GM18519 (cell line): ENCODE data around the gene NAIF1.
A peak's percentile ranks its signal among the peaks of the same experiment; 100 is the strongest.
"Not testable (repeated sequence)": the region's sequence is repeated elsewhere in the genome, so short reads cannot be mapped to it uniquely, and the experiment has no call there.

Source experiments
- ATAC-seq: cut with Tn5 transposase; IDR thresholded peaks from one replicate; pipeline ENCODE4 v1.9.1; 2021; ENCODE audit warnings: mild to moderate bottlenecking, moderate library complexity; ENCODE audit not compliant: unreplicated experiment, low FRiP score

The NAIF1 gene

GRCh38 chr9:128088253-128088945 is 21.3 kb upstream of the NAIF1 start:
- ATAC-seq = no peak

- ATAC-seq = no peak
Observed at GRCh38 chr9:128087262-128087661, 20.1 kb upstream of the NAIF1 start.

GRCh38 chr9:128085943-128086342 is 18.8 kb upstream of the NAIF1 start:
- no peak for ATAC-seq

- no peak for ATAC-seq
Observed at GRCh38 chr9:128084746-128085145, 17.6 kb upstream of the NAIF1 start.

- ATAC-seq = no peak
Observed at GRCh38 chr9:128082151-128082550, 15.0 kb upstream of the NAIF1 start.

GRCh38 chr9:128081056-128081455 is 13.9 kb upstream of the NAIF1 start:
- no peak for ATAC-seq

- ATAC-seq = no peak
Observed at GRCh38 chr9:128080206-128080605, 13.1 kb upstream of the NAIF1 start.

- ATAC-seq = no peak
Observed at GRCh38 chr9:128078504-128079434, 11.6 kb upstream of the NAIF1 start.

- no peak for ATAC-seq
Observed at GRCh38 chr9:128077847-128078503, 10.9 kb upstream of the NAIF1 start.

- ATAC-seq = no peak
Observed at GRCh38 chr9:128073253-128073886, 6.2 kb upstream of the NAIF1 start.

GRCh38 chr9:128072144-128073021 is 5.3 kb upstream of the NAIF1 start:
- ATAC-seq = no peak

- ATAC-seq = not testable (repeated sequence)
Observed at GRCh38 chr9:128071475-128071874, 4.4 kb upstream of the NAIF1 start.

- ATAC-seq = no peak
Observed at GRCh38 chr9:128070874-128071273, 3.8 kb upstream of the NAIF1 start.

- peak; percentile 6 for ATAC-seq
Observed at GRCh38 chr9:128068386-128069205, 1.5 kb upstream of the NAIF1 start.

- peak; percentile 50 for ATAC-seq
Observed at GRCh38 chr9:128067645-128068385, 695 bp upstream of the NAIF1 start, which contains the start of gene SLC25A25. Gene SLC25A25 (plus strand): TSS chr9:128068232. CDS start chr9:128068320, 88 bp downstream.

- no peak for ATAC-seq
Observed at GRCh38 chr9:128065907-128066712, 1.0 kb downstream of the NAIF1 start.
